Endothelial cell of umbilical vein (primary cell): ENCODE measurements around the gene SYNM.

Source experiments
- EZH2 ChIP-seq: IDR thresholded peaks from 2 replicates; pipeline ENCODE4 v1.6.1; 2012; ENCODE audit warnings: borderline replicate concordance, low read depth, mild to moderate bottlenecking, moderate library complexity, low read length, inconsistent platforms; ENCODE audit not compliant: severe bottlenecking
- FOS ChIP-seq: IDR thresholded peaks from 2 replicates; pipeline ENCODE4 v1.6.1; 2011; ENCODE audit warnings: mild to moderate bottlenecking, low read length, moderate library complexity, borderline replicate concordance; ENCODE audit not compliant: insufficient read depth
- GATA2 ChIP-seq: IDR thresholded peaks from 2 replicates; pipeline ENCODE4 v1.7.0; 2011; ENCODE audit warnings: low read depth, mild to moderate bottlenecking, moderate library complexity, mixed read lengths, low read length; ENCODE audit not compliant: insufficient read length, insufficient read depth
- JUN ChIP-seq: IDR thresholded peaks from 2 replicates; pipeline ENCODE4 v1.6.1; 2011; ENCODE audit warnings: borderline replicate concordance, low read depth; ENCODE audit not compliant: insufficient read length, insufficient read depth
- MYC ChIP-seq: IDR thresholded peaks from one replicate; pipeline ENCODE4 v1.6.1; 2011; ENCODE audit warnings: mild to moderate bottlenecking, low read depth, low read length
- POLR2A ChIP-seq: IDR thresholded peaks from 2 replicates; pipeline ENCODE4 v1.6.1; 2012; ENCODE audit warnings: low read depth, mild to moderate bottlenecking, control low read depth, low read length
- POLR2AphosphoS5 ChIP-seq: IDR thresholded peaks from 2 replicates; pipeline ENCODE4 v1.6.1; 2012; ENCODE audit warnings: low read depth, mild to moderate bottlenecking, control low read depth, low read length, moderate library complexity; ENCODE audit not compliant: insufficient read depth
- TF ChIP-seq, protein P1 (sequence below), 2 donors: IDR thresholded peaks; 1 replicate in 1 of 2; 2 replicates in 1 of 2; pipeline ENCODE4 v1.5.1; 2011; ENCODE audit warnings: low read length in 2 of 2, mild to moderate bottlenecking in 2 of 2, moderate library complexity in 2 of 2, control low read depth in 1 of 2, inconsistent platforms in 1 of 2, low read depth in 1 of 2; ENCODE audit not compliant: insufficient read depth in 1 of 2; ENCODE audit errors: extremely low read depth in 1 of 2
- TF ChIP-seq, protein P2 (sequence below): IDR thresholded peaks from 2 replicates; pipeline ENCODE4 v1.6.1; 2011; ENCODE audit not compliant: insufficient read depth, insufficient read length

DNA sequence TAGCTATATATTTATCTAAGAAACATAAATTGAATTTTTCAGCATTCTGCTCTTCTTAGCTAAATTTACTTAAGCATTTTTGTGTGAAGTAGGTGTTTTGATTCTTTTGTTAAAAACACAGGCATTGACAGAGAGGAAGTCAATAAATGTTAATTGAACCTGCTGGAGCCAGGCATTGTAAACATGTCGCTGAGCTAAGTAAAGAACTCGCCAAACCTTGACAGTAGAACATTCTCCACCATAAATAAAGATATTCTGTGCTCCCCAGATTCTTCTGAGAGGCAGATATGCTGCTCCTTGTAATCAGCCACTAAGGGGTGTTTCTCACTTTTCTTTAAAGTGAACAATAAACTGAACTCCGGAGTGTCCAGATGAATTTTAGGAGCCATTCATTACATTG lies 38.4 kb downstream of the SYNM start:
- no peak for TF ChIP-seq EZH2
- TF ChIP-seq, protein P1, sequence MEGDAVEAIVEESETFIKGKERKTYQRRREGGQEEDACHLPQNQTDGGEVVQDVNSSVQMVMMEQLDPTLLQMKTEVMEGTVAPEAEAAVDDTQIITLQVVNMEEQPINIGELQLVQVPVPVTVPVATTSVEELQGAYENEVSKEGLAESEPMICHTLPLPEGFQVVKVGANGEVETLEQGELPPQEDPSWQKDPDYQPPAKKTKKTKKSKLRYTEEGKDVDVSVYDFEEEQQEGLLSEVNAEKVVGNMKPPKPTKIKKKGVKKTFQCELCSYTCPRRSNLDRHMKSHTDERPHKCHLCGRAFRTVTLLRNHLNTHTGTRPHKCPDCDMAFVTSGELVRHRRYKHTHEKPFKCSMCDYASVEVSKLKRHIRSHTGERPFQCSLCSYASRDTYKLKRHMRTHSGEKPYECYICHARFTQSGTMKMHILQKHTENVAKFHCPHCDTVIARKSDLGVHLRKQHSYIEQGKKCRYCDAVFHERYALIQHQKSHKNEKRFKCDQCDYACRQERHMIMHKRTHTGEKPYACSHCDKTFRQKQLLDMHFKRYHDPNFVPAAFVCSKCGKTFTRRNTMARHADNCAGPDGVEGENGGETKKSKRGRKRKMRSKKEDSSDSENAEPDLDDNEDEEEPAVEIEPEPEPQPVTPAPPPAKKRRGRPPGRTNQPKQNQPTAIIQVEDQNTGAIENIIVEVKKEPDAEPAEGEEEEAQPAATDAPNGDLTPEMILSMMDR (IDR thresholded peaks at IDR 0.05; ENCODE audit: extremely low read depth in 1 of 2, insufficient read depth in 1 of 2, low read depth in 1 of 2, low read length in 2 of 2) = no peak
- TF ChIP-seq POLR2A = no peak
- TF ChIP-seq POLR2AphosphoS5 = no peak
- TF ChIP-seq, protein P2, sequence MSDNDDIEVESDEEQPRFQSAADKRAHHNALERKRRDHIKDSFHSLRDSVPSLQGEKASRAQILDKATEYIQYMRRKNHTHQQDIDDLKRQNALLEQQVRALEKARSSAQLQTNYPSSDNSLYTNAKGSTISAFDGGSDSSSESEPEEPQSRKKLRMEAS = no peak
- TF ChIP-seq MYC = no peak
- TF ChIP-seq FOS = no peak
- no peak for TF ChIP-seq GATA2
- no peak for TF ChIP-seq JUN
